Right renal cortex interstitium (tissue), 3 donors: Measurements from ENCODE around the gene ABCA2. TPM values are rescaled to one million over a fixed set of nuclear protein-coding genes. Genes with fewer than 3 reads are reported as not detected.
"Not testable (repeated sequence)": the region's sequence is repeated elsewhere in the genome, so short reads cannot be mapped to it uniquely, and the experiment has no call there.

Source experiments
- DNase-seq, 3 donors: peaks; one replicate each; pipeline ENCODE4 v3.0.0-alpha.2; 2013; ENCODE audit warnings: low read depth in 3 of 3, low spot score in 2 of 3
- polyA plus RNA-seq, 3 donors: library from polyadenylated mRNA; unstranded; fragments of 120-200 nt; gene quantifications; one replicate each; pipeline ENCODE4 v1.2.1, GENCODE V29; 2013; ENCODE audit not compliant: insufficient read length in 3 of 3

The ABCA2 gene
- polyA plus RNA-seq, 3 donors = 42.0 to 49.0 (median 46.3) TPM

DNA sequence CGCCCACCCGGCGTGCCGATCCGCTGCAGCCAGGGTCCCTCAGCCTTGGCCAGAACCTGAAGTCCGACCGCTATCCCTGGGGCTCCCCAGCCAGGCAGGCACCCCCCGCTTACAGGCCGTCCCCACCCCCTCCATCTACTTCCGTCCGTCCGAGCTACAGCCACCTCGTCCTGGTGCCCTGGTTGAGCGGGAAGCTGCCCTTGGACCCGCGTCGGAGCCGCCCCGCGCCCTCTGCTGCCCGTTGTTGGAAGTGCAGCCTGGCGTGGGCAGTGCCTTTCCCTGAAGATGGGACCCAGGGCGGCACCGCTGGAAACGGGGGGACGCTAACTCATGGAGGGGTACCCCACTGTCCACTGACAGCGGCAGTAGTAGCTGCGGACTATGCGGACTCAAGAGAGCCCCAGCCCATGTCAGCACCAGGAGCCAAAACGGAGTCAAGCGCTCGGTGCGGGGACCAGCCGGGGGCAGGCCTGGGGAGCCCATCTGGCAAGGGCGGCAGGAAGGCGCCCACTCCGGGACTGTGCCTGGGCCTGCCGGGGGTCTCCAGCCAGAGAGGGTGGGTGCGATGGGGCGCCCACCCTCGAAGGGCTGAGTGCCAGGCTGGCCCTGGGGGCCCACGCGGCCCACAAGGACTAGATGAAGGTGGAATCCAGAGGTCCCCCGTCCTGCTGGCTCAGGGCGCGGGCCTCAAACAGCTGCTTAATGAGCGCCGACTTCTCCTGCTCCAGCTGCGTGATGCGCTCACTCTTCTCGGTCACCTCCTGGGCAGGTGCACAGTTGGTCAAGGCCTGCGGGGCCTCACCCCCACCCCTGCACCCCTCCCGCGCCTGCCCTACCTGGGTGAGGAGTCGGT lies 36.2 kb upstream of the ABCA2 start:
- DNase-seq = no peak

DNA sequence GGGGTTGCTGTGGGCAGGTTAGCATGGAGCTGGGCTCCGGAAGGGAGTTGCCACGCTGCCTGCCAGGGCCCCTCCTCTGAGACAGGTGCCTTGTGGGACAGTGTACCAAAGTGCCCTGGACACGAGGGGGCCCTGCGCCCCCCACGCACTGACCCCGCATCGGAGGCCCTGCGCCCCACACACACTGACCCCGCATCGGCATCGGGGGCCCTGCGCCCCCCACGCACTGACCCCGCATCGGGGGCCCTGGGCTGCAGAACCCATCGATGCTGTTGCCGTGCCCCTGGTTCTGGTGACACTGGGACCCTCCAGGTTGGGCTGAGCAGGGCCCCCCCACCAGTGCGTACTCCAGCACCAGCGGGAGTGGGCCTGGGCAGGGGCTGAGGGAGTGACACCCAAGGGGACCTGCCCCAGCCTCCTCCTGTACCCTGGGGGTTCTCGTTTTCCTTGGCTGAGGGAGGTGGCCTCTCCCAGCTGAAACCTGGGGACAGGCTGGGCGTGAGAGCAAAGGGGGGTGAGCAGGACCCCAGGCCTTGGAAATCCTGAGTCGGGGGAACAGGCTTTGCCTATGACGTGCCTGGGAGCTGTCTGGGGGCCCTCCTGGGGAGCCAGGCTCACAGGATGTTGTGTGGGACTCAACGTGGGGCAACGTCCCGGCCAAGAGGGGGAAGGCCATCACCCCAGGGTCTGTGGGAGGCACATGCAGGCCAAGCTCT lies 35.4 kb upstream of the ABCA2 start:
- DNase-seq = no peak

DNA sequence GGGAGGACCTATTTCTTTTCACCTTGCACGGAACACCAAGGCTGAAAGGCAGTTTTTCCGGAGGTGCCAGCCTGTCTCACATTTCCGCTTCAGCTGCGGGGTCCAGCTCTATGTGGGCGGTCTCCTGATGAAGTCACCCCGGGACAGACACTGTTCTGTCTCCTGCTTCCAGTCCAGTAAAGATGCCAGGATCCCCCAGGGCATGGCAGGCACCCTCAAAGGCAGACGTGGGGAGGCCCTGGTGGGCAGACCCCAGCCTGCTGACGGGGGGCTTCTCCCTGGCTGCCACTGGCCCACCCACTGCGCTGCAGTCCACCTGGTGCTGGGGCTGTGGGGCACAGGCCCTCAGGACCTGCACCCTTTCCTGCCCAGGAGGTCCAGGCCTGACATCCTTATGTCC lies 34.8 kb upstream of the ABCA2 start:
- not testable (repeated sequence) for DNase-seq

DNA sequence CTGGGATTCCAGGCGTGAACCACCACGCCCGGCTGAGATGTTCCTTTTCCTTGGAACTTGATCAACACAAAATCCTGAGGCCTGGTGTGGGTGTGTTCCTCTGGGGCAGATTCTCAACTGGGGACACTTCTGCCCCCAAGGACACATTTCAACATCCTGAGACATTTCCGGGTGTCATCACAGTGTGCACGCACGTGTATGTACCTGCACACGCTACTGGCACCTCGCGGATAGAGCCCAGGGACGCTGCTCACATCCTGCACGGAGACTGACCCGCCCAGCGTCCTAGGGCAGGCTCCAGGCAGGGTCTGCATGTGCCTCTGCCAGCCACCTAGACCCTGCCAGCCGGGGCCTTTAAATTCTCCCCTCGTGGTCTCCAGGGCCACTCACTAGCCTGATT lies 34.3 kb upstream of the ABCA2 start:
- no peak for DNase-seq

DNA sequence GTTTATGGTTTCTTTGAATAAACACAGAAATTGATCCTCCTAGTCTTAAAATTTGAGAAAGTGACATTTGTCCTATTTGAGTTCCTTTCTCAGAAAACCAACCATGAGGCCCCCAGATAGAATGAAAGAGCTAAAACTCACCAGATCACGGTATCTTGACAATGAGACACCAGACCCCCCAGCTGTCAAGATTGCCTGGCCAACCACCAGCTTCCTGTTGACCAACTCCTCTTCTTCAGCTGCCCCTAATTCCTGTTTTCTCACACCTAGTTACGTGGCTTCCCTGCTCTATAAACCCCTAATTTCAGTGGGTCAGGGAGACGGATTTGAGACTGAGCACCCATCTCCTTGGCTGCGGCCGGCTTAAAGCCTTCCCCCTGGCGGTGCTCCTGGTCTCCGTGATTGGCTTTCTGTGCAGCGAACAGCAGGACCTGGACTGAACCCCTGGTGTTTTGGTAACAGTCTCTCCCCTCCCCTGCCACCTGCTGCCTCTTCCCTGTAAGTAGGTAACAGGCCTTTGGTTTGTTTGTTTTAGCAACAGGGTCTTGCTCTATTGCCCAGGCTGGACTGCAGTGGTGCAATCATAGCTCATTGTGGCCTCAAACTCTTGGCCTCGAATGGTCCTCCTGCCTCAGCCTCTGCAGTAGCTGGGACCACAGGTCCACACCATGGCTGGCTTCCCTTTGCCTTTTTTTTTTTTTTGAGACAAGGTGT lies 30.6 kb upstream of the ABCA2 start:
- DNase-seq = no peak

DNA sequence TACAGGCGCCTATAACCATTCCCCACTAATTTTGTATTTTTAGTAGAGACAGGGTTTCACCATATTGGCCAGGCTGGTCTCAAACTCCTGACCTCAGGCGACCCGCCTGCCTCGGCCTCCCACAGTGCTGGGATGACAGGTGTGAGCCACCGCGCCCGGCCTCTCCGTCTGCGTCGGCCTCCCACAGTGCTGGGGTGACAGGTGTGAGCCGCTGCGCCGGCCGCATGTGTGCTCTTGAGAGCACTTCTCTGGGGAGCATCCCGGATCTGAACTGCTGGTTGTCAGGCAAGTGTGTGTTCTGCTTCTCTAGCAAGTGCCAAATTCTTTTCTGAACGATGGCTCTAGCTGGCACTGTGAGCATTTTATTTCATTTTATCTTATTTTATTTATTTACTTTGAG lies 29.5 kb upstream of the ABCA2 start:
- no peak for DNase-seq

DNA sequence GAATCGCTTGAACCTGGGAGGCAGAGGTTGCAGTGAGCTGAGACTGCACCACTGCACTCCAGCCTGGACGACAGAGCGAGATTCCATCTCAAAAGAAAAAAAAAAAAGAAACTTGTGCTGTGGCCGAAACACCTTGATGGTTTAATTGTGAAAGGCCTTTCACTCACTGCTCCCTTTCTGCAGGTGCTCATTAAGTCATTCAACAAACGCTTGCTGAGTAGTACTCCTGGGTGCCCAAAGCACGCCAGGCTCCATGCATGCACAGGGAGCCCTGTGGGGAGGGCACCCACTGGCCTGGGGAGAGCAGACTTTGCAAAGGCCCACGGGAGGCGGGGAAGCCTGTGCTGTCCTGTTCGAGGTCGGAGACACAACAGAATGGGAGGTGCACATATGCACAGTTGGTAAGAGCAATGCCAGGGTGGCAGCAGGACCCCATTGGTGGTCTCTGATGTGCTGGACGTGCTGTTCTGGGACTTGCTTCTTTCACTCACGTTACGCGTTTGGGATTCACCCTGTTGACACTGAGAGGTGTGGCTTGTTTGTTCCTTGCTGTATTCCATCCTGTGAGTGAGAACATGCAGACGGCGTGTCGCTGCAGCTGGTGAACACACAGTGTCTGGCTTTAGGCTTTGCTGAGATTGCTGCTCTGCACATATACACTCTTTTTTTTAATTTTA lies 28.8 kb upstream of the ABCA2 start:
- DNase-seq = no peak

DNA sequence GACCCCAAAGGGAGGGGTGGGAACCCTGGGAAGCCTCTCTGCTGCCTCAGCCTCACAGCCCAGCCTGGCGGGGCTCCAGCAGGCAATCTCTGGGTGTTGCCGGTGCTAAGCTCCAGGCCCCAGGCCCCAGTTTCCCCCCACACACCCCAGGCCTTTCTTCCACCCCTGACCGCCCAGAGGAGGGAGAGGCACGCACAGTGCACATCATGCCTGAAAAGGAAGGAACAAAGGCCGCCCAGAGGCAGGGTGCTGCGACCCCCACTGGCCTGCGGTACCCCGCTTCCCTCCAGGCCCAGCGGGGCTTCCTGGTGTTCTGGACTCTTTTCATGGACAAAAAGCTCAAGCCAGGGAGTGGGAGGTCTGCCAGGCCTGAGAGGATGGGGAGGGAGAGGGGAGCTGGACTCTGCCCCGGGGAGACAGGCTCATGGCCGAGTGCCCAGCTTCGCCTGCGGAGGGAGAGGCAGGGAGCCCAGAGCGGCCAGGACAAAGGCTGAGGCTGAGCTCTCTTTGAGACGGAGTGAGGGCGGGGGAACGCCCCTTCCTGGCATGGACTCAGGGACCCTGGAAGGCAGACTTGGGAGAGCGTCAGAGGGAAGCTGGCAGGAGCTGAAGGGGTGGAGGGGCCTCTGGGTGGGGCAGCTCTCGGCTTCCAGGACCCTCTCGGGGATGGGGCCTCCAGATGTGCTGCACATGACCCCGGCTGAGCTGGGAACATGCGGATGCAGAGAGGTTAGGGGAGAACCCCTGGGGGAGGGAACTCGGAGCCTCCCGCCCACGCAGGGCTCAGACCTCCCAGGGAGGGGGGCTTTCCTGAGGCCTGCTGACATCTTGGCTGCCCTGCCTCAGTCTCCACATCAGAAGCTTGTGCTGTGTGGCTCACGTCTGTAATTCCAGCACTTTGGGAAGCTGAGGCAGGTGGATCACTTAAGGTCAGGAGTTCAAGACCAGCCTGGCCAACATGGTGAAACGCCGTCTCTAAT lies 27.6 kb upstream of the ABCA2 start:
- DNase-seq = no peak

DNA sequence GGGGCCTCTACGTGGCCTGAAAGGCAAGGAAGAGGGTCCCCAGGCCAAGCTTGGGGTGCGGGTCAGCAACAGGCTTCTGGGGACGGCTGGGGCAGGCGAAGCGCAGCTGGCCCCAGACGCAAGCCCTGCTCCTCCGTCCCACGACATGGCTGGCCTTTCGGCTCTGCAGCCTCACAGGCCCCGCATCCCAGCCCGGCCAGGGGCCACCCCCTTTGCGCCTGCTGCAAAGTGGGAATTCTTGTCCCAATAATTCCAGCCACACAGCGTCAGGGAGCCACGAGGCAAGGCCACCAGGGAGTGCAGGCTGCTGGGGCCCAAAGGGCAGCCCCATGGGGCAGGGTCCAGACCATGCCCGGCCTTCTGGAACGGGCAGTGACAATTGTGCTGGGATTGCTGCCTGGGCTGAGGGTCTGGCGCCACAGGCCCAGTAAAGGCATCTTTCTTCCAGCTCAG lies 26.9 kb upstream of the ABCA2 start:
- DNase-seq = no peak

DNA sequence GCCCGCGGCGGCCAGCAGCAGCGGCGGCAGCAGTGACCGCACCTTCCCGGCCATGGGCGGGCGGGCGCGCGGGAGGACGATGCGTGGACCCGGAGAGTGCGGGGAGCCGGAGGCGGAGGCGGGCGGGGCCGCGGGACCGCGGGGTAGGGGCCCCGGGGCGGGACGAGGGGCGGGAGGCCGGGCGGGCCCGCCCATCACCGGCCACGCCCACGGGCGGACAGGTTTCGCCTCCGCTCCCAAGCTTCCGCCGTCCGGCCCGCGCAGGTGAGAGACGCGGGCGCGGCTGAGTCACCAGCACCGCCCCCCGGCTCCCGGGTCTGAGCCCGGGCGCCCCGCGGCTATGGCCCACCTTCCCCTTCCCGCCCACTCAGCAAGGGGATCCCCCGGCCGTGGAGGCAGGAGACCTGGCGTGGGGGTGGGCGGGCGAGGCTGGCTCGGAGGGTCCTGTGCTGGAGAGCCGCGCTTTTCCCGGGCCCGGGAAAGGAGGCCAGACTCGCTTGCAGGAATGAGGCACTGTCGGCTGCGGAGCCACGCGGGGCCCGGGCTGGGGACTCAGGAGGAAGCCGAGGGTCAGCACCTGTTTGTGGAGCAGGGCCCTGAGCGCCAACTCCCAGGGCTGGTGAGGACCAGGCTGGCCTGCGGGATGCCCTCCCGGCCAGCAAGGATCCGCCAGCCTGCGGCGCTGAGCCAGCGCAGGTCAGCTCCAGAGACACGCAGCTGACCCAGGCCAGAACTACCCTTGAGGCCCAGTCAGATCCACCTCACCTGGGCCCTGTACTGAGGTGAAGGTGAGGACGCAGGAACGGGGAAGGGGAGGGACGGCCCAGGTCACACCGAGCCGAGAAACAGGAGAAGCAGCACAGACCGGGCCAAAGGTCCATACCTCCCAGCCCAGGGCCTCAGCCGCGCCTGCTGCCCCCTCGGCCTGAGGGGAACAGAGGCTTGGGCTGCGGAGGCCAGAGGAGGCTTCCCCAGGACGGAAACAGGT lies 26.2 kb upstream of the ABCA2 start, which contains the start of gene ENTPD2:
Gene ENTPD2 (minus strand): TSS at position 118 of the 988 bp plus-strand sequence. CDS start 64 bp downstream, at position 54.
- DNase-seq = no peak

DNA sequence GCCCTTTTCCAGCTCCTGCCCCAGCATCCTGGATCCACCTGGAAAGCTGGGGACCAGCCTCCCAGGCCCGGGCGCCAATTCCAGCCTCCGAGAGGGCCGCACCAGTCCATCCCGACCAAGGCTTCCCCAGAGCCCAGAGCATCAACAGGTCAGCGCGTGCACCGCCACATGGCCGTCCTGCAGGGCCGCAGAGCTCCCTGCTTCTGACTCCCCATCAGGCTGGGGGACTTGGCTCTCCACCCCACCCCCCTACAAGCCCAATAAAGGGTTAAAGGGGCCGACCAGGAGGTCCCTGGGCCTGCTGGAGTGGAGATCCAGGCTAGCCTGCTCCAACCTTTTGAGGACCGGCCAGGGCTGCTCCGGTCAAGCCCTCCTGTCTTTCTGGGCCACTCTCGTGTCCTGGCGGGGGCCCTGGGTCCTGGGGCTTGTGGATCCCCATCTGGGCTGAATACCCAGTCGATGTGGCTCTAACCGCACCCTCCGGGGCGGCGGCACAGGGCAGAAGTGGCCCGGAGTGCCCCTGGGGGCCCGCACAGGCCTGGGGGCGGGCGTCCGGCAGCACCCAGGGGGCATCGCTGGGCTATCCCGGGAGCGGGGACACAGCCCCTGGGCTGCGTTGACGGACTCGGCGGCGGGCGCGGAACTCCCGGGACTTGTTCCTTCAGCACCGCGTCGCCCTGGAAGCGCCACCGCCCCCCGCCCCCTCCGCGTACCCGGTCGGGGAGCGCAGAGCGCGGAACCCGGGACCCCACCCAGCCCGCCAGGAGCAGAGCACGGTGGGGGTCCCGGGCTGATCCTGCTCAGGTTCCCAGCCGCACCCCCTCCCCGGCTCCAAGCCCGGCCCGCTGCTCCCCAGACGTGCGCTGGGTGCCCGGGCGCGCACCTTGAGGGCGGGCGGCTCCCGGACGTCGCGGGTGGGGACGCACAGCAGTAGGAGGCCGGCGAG lies 25.2 kb upstream of the ABCA2 start:
- DNase-seq = no peak

DNA sequence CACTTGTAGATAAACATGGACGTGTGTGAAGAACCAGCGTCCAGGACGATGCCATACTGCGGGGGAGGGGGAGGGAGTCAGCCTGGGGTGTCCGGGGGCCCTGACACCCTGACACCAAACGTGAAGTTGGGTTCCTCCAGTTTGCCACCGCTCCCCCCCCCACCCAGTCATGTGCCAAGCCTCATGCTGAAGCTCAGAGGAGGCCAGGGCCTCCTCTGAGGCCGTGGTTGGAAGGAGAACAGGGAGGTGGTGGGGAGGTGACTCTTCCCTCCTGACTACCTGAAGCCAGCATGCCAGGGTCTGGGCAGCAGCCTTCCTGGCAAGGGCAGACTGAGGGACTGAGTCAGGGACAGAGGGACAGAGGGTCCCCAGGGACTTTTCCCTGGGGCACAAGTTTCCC lies 24.3 kb upstream of the ABCA2 start:
- DNase-seq = no peak

DNA sequence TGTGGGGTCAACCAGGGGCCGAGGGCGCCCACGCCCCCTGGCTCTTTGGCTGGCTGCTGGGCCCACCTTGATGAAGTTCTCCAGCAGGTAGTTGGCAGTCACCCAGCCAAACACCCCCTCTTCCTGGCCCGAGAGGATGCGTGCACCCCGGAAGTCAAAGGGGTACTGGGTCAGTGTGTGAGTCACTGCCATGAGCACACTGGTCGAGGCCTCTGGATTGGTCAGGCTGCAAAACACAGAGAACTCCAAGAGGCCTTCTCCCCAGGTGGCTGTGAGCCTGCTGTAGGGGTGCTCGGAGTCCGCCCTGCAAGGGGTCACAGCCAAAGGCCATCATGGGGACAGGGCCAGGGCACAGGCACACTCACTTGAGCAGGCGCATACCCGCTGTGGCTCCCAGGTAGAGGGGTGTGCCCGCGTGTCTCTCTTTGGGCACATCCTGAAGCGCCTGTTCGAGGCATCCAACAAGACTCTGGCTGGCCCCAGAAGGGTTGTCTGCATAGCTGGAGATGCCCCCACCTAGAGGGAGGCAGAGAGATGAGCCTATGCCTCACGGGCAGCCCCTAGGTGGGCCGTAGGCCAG lies 23.2 kb upstream of the ABCA2 start:
- no peak for DNase-seq

DNA sequence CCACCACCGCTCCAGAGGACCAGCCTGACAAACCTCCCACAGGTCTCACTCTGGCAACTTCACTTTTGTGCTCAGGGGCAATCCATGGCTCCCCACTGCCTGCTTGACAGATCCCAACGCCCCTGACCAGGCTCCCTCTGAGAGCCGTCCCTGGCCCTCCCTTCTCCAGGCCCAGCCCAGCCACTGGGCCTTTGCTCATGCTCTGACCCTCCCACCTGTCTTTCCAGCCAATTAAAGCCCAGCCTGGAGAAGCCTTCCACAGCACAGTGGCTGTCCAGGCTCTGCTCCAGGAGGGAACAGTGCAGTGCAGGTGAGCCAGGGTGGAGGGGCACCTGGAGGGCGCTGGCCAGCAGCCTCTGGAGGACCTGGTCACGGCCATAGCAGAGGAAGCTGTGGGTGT lies 22.5 kb upstream of the ABCA2 start:
- DNase-seq = no peak

DNA sequence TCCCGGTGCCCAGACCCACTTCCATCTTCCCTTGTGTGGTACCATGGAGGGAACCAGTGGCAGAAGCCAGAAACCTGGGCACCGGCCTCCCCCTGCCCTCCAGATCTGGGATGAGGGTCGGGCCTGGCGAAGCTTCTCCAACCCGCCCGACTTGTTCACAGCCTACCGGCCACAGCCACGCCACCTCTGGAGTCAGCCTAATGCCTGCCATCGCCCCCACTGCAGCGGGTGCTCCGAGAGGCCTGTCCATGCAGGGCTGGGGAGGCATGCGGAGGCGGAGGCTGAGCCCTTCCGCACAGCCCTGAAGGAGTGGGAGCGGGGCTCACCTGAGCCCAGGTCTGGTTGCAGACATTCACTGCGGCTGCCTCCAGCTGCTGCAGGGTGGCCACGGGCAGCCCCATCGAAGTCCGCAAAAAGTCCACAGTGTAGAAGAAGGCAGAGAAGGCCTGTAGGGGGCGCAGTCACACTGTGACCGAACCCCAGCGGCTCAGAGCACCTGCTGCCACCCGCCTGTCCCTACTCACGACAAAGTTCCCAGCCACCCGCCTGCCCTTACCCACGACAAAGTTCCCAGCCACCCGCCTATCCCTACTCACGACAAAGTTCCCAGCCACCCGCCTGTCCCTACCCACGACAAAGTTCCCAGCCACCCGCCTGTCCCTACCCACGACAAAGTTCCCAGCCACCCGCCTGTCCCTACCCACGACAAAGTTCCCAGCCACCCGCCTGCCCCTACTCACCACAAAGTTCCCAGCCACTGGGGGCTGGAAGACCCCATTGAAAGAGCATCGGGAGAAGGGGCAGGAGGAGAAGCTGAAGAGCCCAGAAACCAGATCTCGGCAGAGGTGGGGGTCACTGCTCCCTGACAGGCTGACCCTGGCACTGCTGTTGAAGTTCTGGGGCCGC lies 21.8 kb upstream of the ABCA2 start:
- DNase-seq = no peak
